Fibroblast of lung (primary cell): ENCODE data around the gene EFR3B.

Source experiments
- EZH2 ChIP-seq: IDR thresholded peaks from 2 replicates; pipeline ENCODE4 v1.5.1; 2012; ENCODE audit warnings: low read length, control low read depth, mild to moderate bottlenecking; ENCODE audit errors: missing control alignments
- TF ChIP-seq, protein P1 (sequence below), 2 donors: IDR thresholded peaks in 1 of 2; conservative IDR thresholded peaks in 1 of 2; 1 replicate in 1 of 2; 2 replicates in 1 of 2; pipeline ENCODE4 v1.5.1; 2011 to 2012; ENCODE audit warnings: low read length in 2 of 2, control low read depth in 1 of 2, inconsistent platforms in 1 of 2, low read depth in 1 of 2, mild to moderate bottlenecking in 1 of 2

DNA sequence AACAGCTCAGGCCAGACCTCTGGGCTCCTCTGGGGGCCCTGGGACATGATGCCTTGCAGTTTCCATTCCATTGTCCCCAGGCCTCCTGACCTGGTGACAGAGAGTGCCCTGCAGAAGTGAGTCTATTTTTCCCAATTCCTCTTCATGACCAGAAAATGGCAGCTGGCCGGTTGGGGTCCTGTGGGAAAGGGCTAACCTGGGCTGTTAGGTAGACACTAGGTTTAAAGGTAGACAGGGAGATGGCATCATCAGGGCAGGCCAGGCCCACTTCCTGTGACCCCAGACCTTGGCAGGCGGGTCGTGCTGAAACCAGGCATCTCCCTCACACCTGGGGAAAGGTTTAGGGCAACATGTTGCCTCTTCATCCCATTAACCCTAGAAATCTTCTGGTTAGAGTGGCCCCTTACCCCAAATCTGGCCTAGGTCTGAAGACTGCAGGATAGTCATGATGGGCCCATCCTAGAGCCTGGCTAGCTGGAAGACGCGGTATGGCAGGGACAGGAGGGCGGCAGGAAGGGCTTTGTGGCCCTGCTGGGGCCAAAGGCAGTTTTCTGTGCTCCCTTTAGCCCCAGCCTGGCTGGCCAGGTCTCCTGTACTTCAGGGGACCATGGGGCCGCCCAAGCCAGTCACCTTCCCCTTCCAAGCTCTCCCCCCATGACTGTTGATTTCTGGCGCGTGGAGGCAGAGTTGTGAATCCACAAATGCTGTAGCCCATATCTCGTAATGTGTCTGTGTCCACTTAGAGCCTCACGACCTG is 116.4 kb downstream of the EFR3B start:
- TF ChIP-seq, protein P1, sequence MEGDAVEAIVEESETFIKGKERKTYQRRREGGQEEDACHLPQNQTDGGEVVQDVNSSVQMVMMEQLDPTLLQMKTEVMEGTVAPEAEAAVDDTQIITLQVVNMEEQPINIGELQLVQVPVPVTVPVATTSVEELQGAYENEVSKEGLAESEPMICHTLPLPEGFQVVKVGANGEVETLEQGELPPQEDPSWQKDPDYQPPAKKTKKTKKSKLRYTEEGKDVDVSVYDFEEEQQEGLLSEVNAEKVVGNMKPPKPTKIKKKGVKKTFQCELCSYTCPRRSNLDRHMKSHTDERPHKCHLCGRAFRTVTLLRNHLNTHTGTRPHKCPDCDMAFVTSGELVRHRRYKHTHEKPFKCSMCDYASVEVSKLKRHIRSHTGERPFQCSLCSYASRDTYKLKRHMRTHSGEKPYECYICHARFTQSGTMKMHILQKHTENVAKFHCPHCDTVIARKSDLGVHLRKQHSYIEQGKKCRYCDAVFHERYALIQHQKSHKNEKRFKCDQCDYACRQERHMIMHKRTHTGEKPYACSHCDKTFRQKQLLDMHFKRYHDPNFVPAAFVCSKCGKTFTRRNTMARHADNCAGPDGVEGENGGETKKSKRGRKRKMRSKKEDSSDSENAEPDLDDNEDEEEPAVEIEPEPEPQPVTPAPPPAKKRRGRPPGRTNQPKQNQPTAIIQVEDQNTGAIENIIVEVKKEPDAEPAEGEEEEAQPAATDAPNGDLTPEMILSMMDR (conservative IDR thresholded peaks at IDR 0.05 in 1 of 2, IDR thresholded peaks at IDR 0.05 in 1 of 2; ENCODE audit: low read depth in 1 of 2, low read length in 2 of 2) = no peak
- TF ChIP-seq EZH2 = no peak
